ENCODE data around the gene HTR1A.

DNA sequence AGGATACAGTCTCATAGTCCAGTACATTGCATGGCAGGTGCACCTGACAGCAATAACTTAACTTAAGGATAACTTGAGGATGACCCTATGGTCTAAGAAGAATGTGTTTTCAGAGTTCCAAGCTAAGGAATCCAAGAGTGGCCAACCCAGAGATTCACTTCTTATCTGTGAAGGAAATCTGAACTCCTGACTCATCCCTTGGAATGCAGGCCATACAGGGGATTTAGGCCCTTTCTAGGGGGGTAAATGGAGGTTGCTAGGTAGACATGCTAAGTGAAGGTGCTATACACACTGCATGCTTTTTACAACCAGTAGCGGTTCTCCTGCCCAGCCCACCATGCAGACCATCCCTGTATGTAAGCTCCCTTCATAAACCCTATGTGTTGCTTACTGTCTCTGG, 50.4 kb downstream of the HTR1A start:
- no peak for TF ChIP-seq EZH2 (IDR thresholded peaks at IDR 0.05; ENCODE audit: low read length)
- TF ChIP-seq, protein P1, sequence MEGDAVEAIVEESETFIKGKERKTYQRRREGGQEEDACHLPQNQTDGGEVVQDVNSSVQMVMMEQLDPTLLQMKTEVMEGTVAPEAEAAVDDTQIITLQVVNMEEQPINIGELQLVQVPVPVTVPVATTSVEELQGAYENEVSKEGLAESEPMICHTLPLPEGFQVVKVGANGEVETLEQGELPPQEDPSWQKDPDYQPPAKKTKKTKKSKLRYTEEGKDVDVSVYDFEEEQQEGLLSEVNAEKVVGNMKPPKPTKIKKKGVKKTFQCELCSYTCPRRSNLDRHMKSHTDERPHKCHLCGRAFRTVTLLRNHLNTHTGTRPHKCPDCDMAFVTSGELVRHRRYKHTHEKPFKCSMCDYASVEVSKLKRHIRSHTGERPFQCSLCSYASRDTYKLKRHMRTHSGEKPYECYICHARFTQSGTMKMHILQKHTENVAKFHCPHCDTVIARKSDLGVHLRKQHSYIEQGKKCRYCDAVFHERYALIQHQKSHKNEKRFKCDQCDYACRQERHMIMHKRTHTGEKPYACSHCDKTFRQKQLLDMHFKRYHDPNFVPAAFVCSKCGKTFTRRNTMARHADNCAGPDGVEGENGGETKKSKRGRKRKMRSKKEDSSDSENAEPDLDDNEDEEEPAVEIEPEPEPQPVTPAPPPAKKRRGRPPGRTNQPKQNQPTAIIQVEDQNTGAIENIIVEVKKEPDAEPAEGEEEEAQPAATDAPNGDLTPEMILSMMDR (optimal IDR thresholded peaks at IDR 0.05 in 1 of 3, IDR thresholded peaks at IDR 0.05 in 1 of 3, conservative IDR thresholded peaks at IDR 0.05 in 1 of 3; ENCODE audit: extremely low read depth in 1 of 3, insufficient read depth in 2 of 3, low read length in 3 of 3): no peak
